T47D (cell line): ENCODE data around the gene WBP1L.
"Not testable (repeated sequence)": the region's sequence is repeated elsewhere in the genome, so short reads cannot be mapped to it uniquely, and the experiment has no call there.

Experiments
- DNase-seq, 2 experiments: peaks; one replicate each; pipeline versions ENCODE4 v3.0.0 to v3.0.0-alpha.2; 2011 to 2012; ENCODE audit warnings: low read depth in 1 of 2, low spot score in 1 of 2
- JUND ChIP-seq: IDR thresholded peaks from 2 replicates; pipeline ENCODE4 v1.6.1; 2012; ENCODE audit warnings: low read depth
- in situ Hi-C: cut with HindIII; loops from 2 replicates; pipeline ENCODE4 v1.10.0; 2016; ENCODE audit warnings: low sequenced_read_pairs, low pct_unique_long_range_greater_than_20kb

The WBP1L gene

GRCh38 chr10:102713814-102714620 lies 29.7 kb upstream of the WBP1L start, which contains the start of gene ARL3:
Gene ARL3 (minus strand): TSS chr10:102714397. CDS start chr10:102714275, 122 bp downstream.
- in situ Hi-C loops: no loop called here
- TF ChIP-seq JUND: no peak
- peak; percentile 99 to 100 for DNase-seq

- peak in 1 of 2 experiments; percentile 74 for DNase-seq
- in situ Hi-C loops: no loop called here
- no peak for TF ChIP-seq JUND
Measured at GRCh38 chr10:102714621-102715455, 28.9 kb upstream of the WBP1L start, which contains the start of gene SFXN2. Gene SFXN2 (plus strand): TSS chr10:102714636. CDS start chr10:102726637, 12,001 bp downstream.

DNA sequence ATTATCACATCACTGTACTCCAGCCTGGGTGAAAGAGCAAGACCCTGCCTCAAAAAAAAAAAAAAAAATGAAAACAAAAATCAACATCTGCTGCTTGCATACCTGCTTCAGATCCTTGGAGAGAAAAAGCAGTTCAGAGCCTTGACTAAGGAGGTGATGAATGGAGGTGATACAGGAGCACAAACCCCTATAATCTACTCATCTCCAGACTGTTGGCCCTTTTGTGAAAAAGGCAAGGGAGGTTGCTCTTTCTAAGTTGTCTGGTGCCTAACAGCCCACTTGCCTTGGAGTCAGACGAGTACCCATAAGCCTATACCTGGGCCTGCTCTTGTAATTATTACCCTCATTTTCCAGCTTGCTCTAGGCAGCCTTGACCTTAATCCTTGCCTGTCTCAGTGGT lies 27.9 kb upstream of the WBP1L start:
- no peak for DNase-seq
- TF ChIP-seq JUND: no peak
- in situ Hi-C loops: no loop called here

- in situ Hi-C loops, DNase-seq: not testable (repeated sequence)
Measured at GRCh38 chr10:102716900-102717565, 26.7 kb upstream of the WBP1L start.

DNA sequence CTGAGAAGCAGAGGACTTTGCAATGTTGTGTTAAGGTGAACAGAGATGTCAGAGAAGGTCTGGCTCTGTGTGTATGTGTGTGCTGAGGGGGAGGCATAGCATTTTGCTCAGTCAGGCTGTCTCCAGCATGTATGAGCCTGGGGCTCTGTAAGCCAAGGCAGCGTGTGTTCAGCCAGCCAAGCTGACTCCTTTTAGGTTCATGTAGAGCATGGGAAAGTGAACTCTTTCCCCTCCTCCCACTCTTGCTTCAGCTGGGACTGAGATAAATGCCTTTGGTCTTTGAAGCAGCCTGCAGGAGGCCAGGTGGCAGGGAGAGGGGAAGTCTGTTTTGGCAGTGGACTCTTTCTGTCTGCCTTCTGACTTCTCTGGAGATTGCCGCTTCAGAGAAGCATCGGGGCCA lies 25.5 kb upstream of the WBP1L start:
- DNase-seq: peak in 1 of 2 experiments; percentile 60
- TF ChIP-seq JUND: no peak
- in situ Hi-C loops: no loop called here

- no peak for DNase-seq
- in situ Hi-C loops: no loop called here
- TF ChIP-seq JUND: no peak
Measured at GRCh38 chr10:102720337-102720736, 23.4 kb upstream of the WBP1L start.

- in situ Hi-C loops: no loop called here
- TF ChIP-seq JUND: no peak
- DNase-seq: no peak
Measured at GRCh38 chr10:102720775-102721301, 22.9 kb upstream of the WBP1L start.

DNA sequence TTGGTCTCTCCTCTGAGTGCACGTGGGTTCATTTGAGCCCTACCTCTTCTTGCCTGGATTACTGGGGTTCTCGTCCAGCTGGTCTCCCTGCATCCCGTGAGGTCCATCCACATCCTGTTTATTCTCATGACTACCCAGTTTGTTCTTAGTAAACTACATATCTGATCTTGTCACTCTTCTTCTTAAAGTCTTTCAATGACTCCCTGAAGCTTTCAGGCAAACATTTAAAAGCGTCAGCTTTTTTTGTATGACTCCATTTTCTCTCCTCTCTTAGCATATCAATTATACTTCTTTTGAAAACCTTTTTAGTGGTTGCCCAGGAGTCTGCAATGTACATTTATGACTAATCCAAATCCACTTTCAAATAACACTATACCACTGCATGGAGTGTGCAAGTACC lies 21.8 kb upstream of the WBP1L start:
- no peak for TF ChIP-seq JUND
- in situ Hi-C loops: no loop called here
- DNase-seq: peak in 1 of 2 experiments; percentile 70

GRCh38 chr10:102723989-102724388 lies 19.8 kb upstream of the WBP1L start:
- no peak for TF ChIP-seq JUND
- in situ Hi-C loops: no loop called here

DNA sequence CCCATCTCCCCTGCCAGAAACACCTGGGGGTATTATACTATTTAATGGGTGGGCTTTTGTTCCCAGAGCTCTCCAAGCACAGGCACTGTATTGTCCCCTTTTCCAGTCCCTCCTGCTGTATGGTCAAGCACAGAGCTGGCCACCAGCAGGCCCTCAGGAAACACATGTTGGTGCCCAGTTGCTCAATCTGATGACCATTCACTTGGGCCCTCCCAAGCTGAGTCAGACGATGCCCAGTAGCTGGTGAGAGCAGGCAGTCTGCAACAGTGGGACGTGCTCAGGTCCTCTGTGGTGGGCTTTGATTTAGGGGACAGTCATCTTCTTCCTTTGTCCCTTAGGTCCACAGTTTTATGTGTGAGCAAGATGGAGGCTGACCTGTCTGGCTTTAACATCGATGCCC lies 17.5 kb upstream of the WBP1L start:
- TF ChIP-seq JUND: no peak
- in situ Hi-C loops: no loop called here
- no peak for DNase-seq

More at GRCh38 chr10:102723989-102724388, 19.8 kb upstream of the WBP1L start:
- no peak for DNase-seq

DNA sequence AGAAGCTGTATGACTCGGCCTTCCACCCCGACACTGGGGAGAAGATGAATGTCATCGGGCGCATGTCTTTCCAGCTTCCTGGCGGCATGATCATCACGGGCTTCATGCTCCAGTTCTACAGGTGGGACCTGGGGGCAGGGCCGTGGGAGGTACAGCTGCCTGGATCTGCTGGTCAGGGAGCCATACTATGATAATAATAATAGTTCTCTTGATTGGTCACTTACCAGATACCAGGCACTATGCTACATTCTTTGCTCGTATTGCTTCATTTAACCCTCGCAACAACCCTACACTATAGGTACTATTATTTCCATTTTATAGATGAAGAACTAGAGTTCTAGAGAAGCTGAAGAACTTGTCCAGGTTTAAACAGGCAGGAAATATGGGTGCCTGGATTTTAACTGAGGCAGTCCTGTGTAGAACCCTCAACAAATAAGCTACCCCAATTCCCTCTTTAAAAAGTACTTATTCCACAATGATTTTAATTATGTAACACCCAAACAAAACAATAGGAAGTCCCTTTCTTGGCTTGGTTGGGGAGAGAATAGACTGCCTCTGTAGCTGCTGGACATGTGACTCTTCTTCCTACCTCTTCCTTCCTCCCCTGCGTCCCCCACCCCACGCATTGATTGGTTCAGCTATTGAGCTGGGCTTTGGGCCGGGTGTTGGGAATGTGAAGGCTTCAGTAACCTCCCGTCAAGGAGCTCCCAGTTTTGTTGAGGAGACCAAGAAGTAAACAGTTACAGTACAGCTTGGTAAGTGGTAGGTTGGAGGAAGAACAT lies 16.5 kb upstream of the WBP1L start:
- in situ Hi-C loops: no loop called here
- TF ChIP-seq JUND: no peak
- DNase-seq: no peak
